Endothelial cell of umbilical vein (primary cell): Measurements from ENCODE around the gene NOL12. TPM values are rescaled to one million over a fixed set of nuclear protein-coding genes. Genes with fewer than 3 reads are reported as not detected.

Source experiments
- BruUV-seq: library from RNA; stranded (reverse); fragments of 400-500 nt; replicated peaks from 2 replicates; lab custom pipeline; 2021; lab: Mats Ljungman, UMichigan
- CTCF ChIA-PET: fragments of 300-600, 350-600 bp; sonication (Branson Sonifier 250); formaldehyde crosslinking; loops from one replicate; lab custom pipeline; 2021; ENCODE audit warnings: antibody characterized with exemption, inconsistent platforms; lab: Charles Lee
- POLR2A ChIA-PET: fragments of 300-600, 350-600 bp; sonication (Branson Sonifier 250); formaldehyde crosslinking; loops from one replicate; lab custom pipeline; 2021; ENCODE audit warnings: antibody characterized with exemption, inconsistent platforms; lab: Charles Lee
- DNase-seq: peaks from one replicate; pipeline ENCODE4 v3.0.0-alpha.2; 2011; ENCODE audit warnings: low read depth, low spot score
- FAIRE-seq: peaks from 2 replicates; lab custom pipeline; 2011; peaks lifted over from hg19 to GRCh38; lab: Jason Lieb, UNC
- H2AFZ ChIP-seq: 2 replicates; pipeline ENCODE4 v1.6.0; 2012; ENCODE audit warnings: low read depth, low read length, control low read depth, inconsistent platforms
- H3K27ac ChIP-seq: 2 replicates; pipeline ENCODE4 v1.5.1; 2011; ENCODE audit warnings: low read depth, mild to moderate bottlenecking, control low read depth, low read length, moderate library complexity; ENCODE audit not compliant: insufficient read depth
- H3K27me3 ChIP-seq, 2 experiments: 2 replicates each; pipeline versions ENCODE4 v1.6.0 to v1.6.1; 2011; ENCODE audit warnings: low read length in 2 of 2, mixed read lengths in 1 of 2; ENCODE audit not compliant: control insufficient read depth in 2 of 2, insufficient read depth in 2 of 2
- H3K36me3 ChIP-seq, 2 experiments: 2 replicates in 1 of 2; 3 replicates in 1 of 2; pipeline ENCODE4 v1.5.1; 2011; ENCODE audit warnings: low read length in 2 of 2, mild to moderate bottlenecking in 1 of 2, moderate library complexity in 1 of 2; ENCODE audit not compliant: control insufficient read depth in 2 of 2, insufficient read depth in 2 of 2; ENCODE audit errors: extremely low read depth in 1 of 2
- H3K4me1 ChIP-seq: 3 replicates; pipeline ENCODE4 v1.5.1; 2011; ENCODE audit warnings: mild to moderate bottlenecking, low read length; ENCODE audit not compliant: control insufficient read depth, insufficient read depth; ENCODE audit errors: extremely low read depth
- H3K4me2 ChIP-seq: 2 replicates; pipeline ENCODE4 v1.6.1; 2011; ENCODE audit warnings: low read length, control low read depth, mixed read lengths; ENCODE audit not compliant: insufficient read depth
- H3K4me3 ChIP-seq, 3 experiments: fragments of 200-600 bp in 1 of 3; sonication (generic), shearing (Covaris generic) in 1 of 3; replicated peaks in 1 of 3; 2 replicates each; pipeline ENCODE4 v1.5.1; 2011 to 2016; ENCODE audit warnings: control low read depth in 3 of 3, low read length in 3 of 3, mild to moderate bottlenecking in 2 of 3, inconsistent platforms in 1 of 3, low read depth in 1 of 3, moderate library complexity in 1 of 3; ENCODE audit not compliant: insufficient read depth in 1 of 3
- H3K79me2 ChIP-seq: 2 replicates; pipeline ENCODE4 v1.6.0; 2012; ENCODE audit warnings: low read length, inconsistent platforms; ENCODE audit not compliant: control insufficient read depth, insufficient read depth
- H3K9ac ChIP-seq: replicated peaks from 2 replicates; pipeline ENCODE3; 2011; ENCODE audit warnings: low read length, control low read depth; ENCODE audit not compliant: insufficient read depth; ENCODE audit errors: extremely low read depth
- H3K9me1 ChIP-seq: replicated peaks from 3 replicates; pipeline ENCODE4 v1.6.0; 2011; ENCODE audit warnings: mild to moderate bottlenecking, low read length; ENCODE audit not compliant: control insufficient read depth, insufficient read depth; ENCODE audit errors: extremely low read depth
- H3K9me3 ChIP-seq: replicated peaks from 2 replicates; pipeline ENCODE4 v1.5.1; 2012; ENCODE audit warnings: low read length, inconsistent platforms; ENCODE audit not compliant: control insufficient read depth, insufficient read depth
- H4K20me1 ChIP-seq: replicated peaks from 2 replicates; pipeline ENCODE3; 2011; ENCODE audit warnings: mild to moderate bottlenecking, low read length; ENCODE audit not compliant: control insufficient read depth, insufficient read depth; ENCODE audit errors: extremely low read depth
- CTCF ChIP-seq, 2 donors: IDR thresholded peaks; 1 replicate in 1 of 2; 2 replicates in 1 of 2; pipeline ENCODE4 v1.5.1; 2011; ENCODE audit warnings: low read length in 2 of 2, mild to moderate bottlenecking in 2 of 2, moderate library complexity in 2 of 2, control low read depth in 1 of 2, inconsistent platforms in 1 of 2, low read depth in 1 of 2; ENCODE audit not compliant: insufficient read depth in 1 of 2; ENCODE audit errors: extremely low read depth in 1 of 2
- EZH2 ChIP-seq: IDR thresholded peaks from 2 replicates; pipeline ENCODE4 v1.6.1; 2012; ENCODE audit warnings: borderline replicate concordance, low read depth, mild to moderate bottlenecking, moderate library complexity, low read length, inconsistent platforms; ENCODE audit not compliant: severe bottlenecking
- FOS ChIP-seq: IDR thresholded peaks from 2 replicates; pipeline ENCODE4 v1.6.1; 2011; ENCODE audit warnings: mild to moderate bottlenecking, low read length, moderate library complexity, borderline replicate concordance; ENCODE audit not compliant: insufficient read depth
- GATA2 ChIP-seq: IDR thresholded peaks from 2 replicates; pipeline ENCODE4 v1.7.0; 2011; ENCODE audit warnings: low read depth, mild to moderate bottlenecking, moderate library complexity, mixed read lengths, low read length; ENCODE audit not compliant: insufficient read length, insufficient read depth
- JUN ChIP-seq: IDR thresholded peaks from 2 replicates; pipeline ENCODE4 v1.6.1; 2011; ENCODE audit warnings: borderline replicate concordance, low read depth; ENCODE audit not compliant: insufficient read length, insufficient read depth
- MAX ChIP-seq: IDR thresholded peaks from 2 replicates; pipeline ENCODE4 v1.6.1; 2011; ENCODE audit not compliant: insufficient read depth, insufficient read length
- MYC ChIP-seq: IDR thresholded peaks from one replicate; pipeline ENCODE4 v1.6.1; 2011; ENCODE audit warnings: mild to moderate bottlenecking, low read depth, low read length
- POLR2A ChIP-seq: IDR thresholded peaks from 2 replicates; pipeline ENCODE4 v1.6.1; 2012; ENCODE audit warnings: low read depth, mild to moderate bottlenecking, control low read depth, low read length
- POLR2AphosphoS5 ChIP-seq: IDR thresholded peaks from 2 replicates; pipeline ENCODE4 v1.6.1; 2012; ENCODE audit warnings: low read depth, mild to moderate bottlenecking, control low read depth, low read length, moderate library complexity; ENCODE audit not compliant: insufficient read depth
- dilution Hi-C: fragments of 300-500 bp; cut with MboI; formaldehyde crosslinking; loops from one replicate; pipeline ENCODE4 v1.15.0; 2019; ENCODE audit warnings: low sequenced_read_pairs; ENCODE audit not compliant: extremely low pct_ligation_motif_present
- intact Hi-C: fragments of 100-400 bp; cut with micrococcal nuclease; formaldehyde crosslinking; loops from one replicate; pipeline ENCODE4 v1.10.0; 2022
- polyA plus RNA-seq, 4 experiments: library from polyadenylated mRNA; depleted of rRNA in 3 of 4; stranded (reverse) in 3 of 4; unstranded in 1 of 4; fragments of >200 nt; gene quantifications; 2 replicates each; pipeline versions ENCODE4 v1.2.1 to v1.2.3, GENCODE V29; 2011 to 2012; ENCODE audit warnings: missing spikeins in 1 of 4
- total RNA-seq: library from RNA; stranded (reverse); gene quantifications from 2 replicates; pipeline ENCODE4 v1.2.3, GENCODE V29; 2021

The NOL12 gene
- total and polyA plus RNA-seq, 2 donors (not counting 3 experiments of a cell fraction or from before 2014, with no cell fraction given): 23.2 to 29.1 TPM

- Histone ChIP-seq H3K4me1 (no peaks in the 10 kb centered on the region), H3K79me2 (no peaks in the 10 kb centered on the region), H3K9me1 (no peaks in the 10 kb centered on the region), H3K27me3 (no peaks in the 10 kb centered on the region), H3K9me3 (no peaks in the 10 kb centered on the region), H3K4me3 (no peak overlapping the region), H3K9ac (no peak overlapping the region), H3K36me3 (no peaks in the 10 kb centered on the region), H3K27ac (no peak overlapping the region), H3K4me2 (no peak overlapping the region), H4K20me1 (no peaks in the 10 kb centered on the region), H2AFZ (no peak overlapping the region)
- CTCF ChIA-PET: interaction anchor here (0.7 to 4.5 kb wide), 9 partner anchors 19 to 144 kb away, joined by 3 to 48 read pairs (median 3); partner anchors contain the start of genes GGA1, NOL12 and TRIOBP
- dilution Hi-C loops: no loop called here
- DNase-seq (no peak), FAIRE-seq (no peak)
- TF ChIP-seq POLR2A: no peak
- peak; percentile 24 to 57 for TF ChIP-seq CTCF (IDR thresholded peaks at IDR 0.05; ENCODE audit: extremely low read depth in 1 of 2, insufficient read depth in 1 of 2, low read depth in 1 of 2, low read length in 2 of 2)
- POLR2A ChIA-PET: no interaction called here
- intact Hi-C loops: loop anchor here (1.0 kb wide), 2 partner anchors 92 to 112 kb away; no protein-coding TSS in a partner anchor
- BruUV-seq: no TSS peak
Observed at GRCh38 chr22:37734964-37735451, 48.9 kb downstream of the NOL12 start.

GRCh38 chr22:37739035-37739434, 52.9 kb downstream of the NOL12 start:
- H3K4me1 ChIP-seq: peaks cover 5% of the 10 kb centered on the region
- no peak for DNase-seq
- no peaks in the 10 kb centered on the region for H3K36me3 ChIP-seq
- H3K4me3 ChIP-seq: no peak overlapping the region
- no peaks in the 10 kb centered on the region for H3K79me2 ChIP-seq
- H3K27me3 ChIP-seq: no peaks in the 10 kb centered on the region
- no peaks in the 10 kb centered on the region for H3K9me1 ChIP-seq
- TF ChIP-seq MYC: no peak
- no peak for TF ChIP-seq GATA2
- TF ChIP-seq MAX: no peak
- TF ChIP-seq POLR2A: no peak
- no peak for TF ChIP-seq EZH2
- TF ChIP-seq JUN: no peak
- no peak for TF ChIP-seq FOS
- TF ChIP-seq CTCF (IDR thresholded peaks at IDR 0.05; ENCODE audit: extremely low read depth in 1 of 2, insufficient read depth in 1 of 2, low read depth in 1 of 2, low read length in 2 of 2): no peak
- no peak for TF ChIP-seq POLR2AphosphoS5
- H3K4me2 ChIP-seq: no peak overlapping the region
- dilution Hi-C loops: no loop called here
- no peak overlapping the region for H3K27ac ChIP-seq
- ChIA-PET POLR2A (no interaction called here), CTCF (no interaction called here)
- H4K20me1 ChIP-seq: no peaks in the 10 kb centered on the region
- FAIRE-seq: no peak
- no peaks in the 10 kb centered on the region for H3K9me3 ChIP-seq
- no TSS peak for BruUV-seq
- no peak overlapping the region for H3K9ac ChIP-seq
- H2AFZ ChIP-seq: no peak overlapping the region
- intact Hi-C loops: no loop called here
